Suprapubic skin (tissue), 4 donors: Measurements from ENCODE around the gene RTCB.

Source experiments
- CTCF ChIP-seq, 2 donors: fragments of 200-600 bp in 1 of 2; fragments of 450-650 bp in 1 of 2; sonication (generic) in 1 of 2; IDR thresholded peaks; one replicate each; pipeline ENCODE4 v1.5.1; 2016 to 2019; ENCODE audit warnings: antibody characterized with exemption in 2 of 2, mild to moderate bottlenecking in 1 of 2, moderate library complexity in 1 of 2
- EP300 ChIP-seq: sonication (generic); formaldehyde crosslinking; IDR thresholded peaks from one replicate; pipeline ENCODE4 v1.6.1; 2017; ENCODE audit warnings: antibody characterized with exemption
- POLR2A ChIP-seq, 2 donors: fragments of 450-650 bp; IDR thresholded peaks; one replicate each; pipeline ENCODE4 v1.6.1; 2017; ENCODE audit warnings: antibody characterized with exemption in 2 of 2, mild to moderate bottlenecking in 2 of 2, moderate library complexity in 2 of 2
- POLR2AphosphoS5 ChIP-seq, 3 donors: sonication (generic); formaldehyde crosslinking; IDR thresholded peaks; one replicate each; pipeline ENCODE4 v1.6.1; 2017; ENCODE audit warnings: antibody characterized with exemption in 3 of 3

GRCh38 chr22:32404021-32404420 is 8.0 kb downstream of the RTCB start:
- TF ChIP-seq CTCF (IDR thresholded peaks at IDR 0.05) = no peak
- no peak for TF ChIP-seq POLR2A (IDR thresholded peaks at IDR 0.05)
- no peak for TF ChIP-seq POLR2AphosphoS5 (IDR thresholded peaks at IDR 0.05)
- TF ChIP-seq EP300 = no peak
